Tracheal epithelial cell (primary cell): Measurements from ENCODE around the gene C4BPA. TPM values are rescaled to one million over a fixed set of nuclear protein-coding genes. Genes with fewer than 3 reads are reported as not detected.

Source experiments
- total RNA-seq: library from RNA; depleted of rRNA; stranded (reverse); fragments of >200 nt; gene quantifications from 2 replicates; pipeline ENCODE4 v1.2.1, GENCODE V29; 2014

Gene C4BPA
- not detected in 2 replicates for total RNA-seq

DNA sequence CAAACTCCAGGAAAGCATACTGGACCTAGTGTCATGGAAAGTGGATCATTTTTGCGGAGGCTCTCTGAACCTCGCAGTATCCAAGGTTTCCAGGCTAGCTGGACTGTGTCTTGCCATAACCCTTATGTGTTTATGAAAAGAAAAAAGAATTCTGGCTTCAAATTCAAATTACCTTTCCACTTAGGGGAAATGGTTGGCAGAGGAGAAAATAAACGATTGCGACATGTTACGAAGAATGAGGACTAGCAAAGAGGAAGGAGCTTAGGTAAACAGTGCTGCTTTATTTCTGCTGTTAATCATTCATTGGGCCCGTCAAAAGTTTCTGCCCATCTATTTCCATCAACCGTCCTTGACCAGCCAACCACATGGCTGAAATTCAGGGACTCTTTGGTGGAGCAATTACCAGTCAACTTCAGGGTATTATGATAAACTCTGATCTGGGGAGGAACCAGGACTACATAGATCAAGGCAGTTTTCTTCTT lies at the start of gene C4BPA:
C4BPA (plus strand) TSS at position 342 of the 482 bp plus-strand sequence. CDS start 8,793 bp downstream, outside the sequence.

DNA sequence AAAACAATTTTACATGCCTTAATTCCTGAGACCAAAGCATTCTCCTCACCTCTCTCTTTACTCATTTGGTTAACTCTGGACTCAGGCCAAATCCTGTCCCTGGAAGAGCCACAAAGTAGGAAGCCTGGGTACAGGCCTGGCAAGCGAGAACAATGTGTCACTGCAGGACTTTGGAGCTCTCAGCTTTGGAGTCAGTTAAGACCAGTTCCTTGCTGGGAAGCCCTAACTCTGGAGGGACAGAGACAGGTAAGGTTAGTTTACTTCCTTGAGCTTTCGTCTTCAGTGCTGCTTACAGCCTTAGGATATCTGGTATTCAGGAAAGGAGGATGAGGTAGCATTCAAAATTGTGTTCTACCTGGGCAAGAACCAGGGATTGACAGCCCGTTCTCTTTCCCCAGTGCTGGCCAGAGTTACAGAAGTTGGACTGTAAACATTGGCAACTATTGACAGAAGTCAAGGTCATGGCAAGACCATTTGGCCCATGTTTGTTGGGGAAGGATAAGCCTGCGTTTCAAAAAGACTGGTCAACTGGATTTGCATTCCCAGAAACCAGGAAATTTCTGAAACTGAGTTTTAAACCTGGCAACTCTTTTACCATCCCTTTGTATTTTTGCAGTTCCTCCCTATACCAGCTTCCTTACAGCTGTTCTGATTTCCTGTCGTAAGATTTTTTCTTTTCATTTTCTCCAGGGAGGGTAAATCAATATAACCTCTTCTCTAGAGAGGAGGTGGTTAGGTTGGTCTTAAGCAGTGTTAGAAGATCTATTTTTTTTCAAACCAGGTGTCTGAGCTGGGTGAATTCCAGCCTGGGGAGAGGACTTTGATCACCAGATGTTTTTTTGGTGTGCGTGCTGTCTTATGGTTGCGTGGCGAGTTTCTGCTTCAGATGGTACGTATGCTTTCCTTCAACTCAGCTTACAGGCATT lies 15.1 kb upstream of the C4BPA start, which contains the start of gene C4BPB:
C4BPB (plus strand) TSS at position 160 of the 926 bp plus-strand sequence; CDS start at position 832, 672 bp downstream.

Other genes with a start within 250 kb of the C4BPA start
- gene IL20, start 238.6 kb upstream of the C4BPA start, total RNA-seq, result 0.72 TPM in 1 of 2 replicates, not detected in the other
- 1.9 TPM in 1 of 2 replicates, not detected in the other for gene IL24, start 206.8 kb upstream of the C4BPA start, total RNA-seq
- under 0.01 TPM in 1 of 2 replicates, not detected in the other for gene FCMR, start 182.3 kb upstream of the C4BPA start, total RNA-seq
- 1.2 TPM in 1 of 2 replicates, not detected in the other for gene PIGR, start 157.8 kb upstream of the C4BPA start, total RNA-seq
- 0.24 TPM in 1 of 2 replicates, not detected in the other for gene FCAMR, start 133.8 kb upstream of the C4BPA start, total RNA-seq
- gene C1orf116, start 71.5 kb upstream of the C4BPA start, total RNA-seq, result 19.3 and 29.2 TPM in 2 replicates
- gene YOD1, start 53.0 kb upstream of the C4BPA start, total RNA-seq, result 11.1 and 13.9 TPM in 2 replicates
- gene PFKFB2, start 51.0 kb upstream of the C4BPA start, total RNA-seq, result 25.1 and 38.6 TPM in 2 replicates
- not detected in 2 replicates for gene C4BPB, start 15.4 kb upstream of the C4BPA start, total RNA-seq
- gene CD55, start 217.4 kb downstream of the C4BPA start, total RNA-seq, result 31.8 and 79.3 TPM in 2 replicates